ENCODE data around the gene NUTF2.
"Not testable (repeated sequence)": the region's sequence is repeated elsewhere in the genome, so short reads cannot be mapped to it uniquely, and the experiment has no call there.

The NUTF2 gene

GRCh38 chr16:67846320-67847063 is at the start of gene NUTF2:
TSS of gene NUTF2 (plus strand) at chr16:67846933. CDS start at chr16:67865131, 18,198 bp downstream.
- DNase-seq, result peak; percentile 97

GRCh38 chr16:67800338-67800926 is 46.3 kb upstream of the NUTF2 start:
- DNase-seq, result peak; percentile 98

GRCh38 chr16:67801241-67801640 is 45.5 kb upstream of the NUTF2 start:
- peak; percentile 66 for DNase-seq

DNA sequence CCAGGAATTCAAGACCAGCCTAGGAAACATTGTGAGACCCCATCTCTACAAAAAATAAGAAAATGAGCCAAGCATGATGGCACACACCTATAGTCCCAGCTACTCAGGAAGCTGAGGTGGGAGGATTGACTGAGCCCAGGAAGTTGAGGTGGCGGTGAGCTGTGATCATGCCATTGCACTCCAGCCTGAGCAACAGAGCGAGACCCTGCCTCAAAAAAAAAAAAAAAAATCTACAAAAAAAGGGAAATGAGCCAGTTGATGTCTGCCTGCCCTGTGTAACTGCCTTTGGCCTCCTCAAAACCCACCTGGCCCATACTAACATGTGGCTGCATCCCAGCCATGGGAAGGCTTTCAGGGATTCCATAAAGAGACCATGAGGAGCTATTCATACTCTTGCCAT is 44.9 kb upstream of the NUTF2 start:
- DNase-seq, result no peak

DNA sequence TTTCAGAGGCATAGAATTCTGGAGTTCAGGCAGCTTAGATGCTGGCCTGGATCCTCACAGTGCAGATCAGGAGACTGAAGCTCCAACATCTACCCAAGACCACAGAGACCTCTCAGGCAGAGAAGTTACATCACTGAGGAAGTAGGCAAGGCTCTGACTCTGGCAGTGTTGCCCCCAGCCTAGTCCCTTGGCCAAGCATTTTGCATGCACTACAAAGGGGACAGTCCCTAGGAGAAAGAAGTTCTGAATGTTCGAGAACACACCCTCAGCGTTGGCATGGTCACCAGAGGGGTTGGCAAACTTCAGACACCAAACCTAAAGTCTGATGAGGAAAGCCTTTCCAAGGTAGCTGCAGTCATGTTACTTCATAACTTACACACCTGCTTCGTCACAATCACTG is 42.8 kb upstream of the NUTF2 start:
- DNase-seq, result peak; percentile 44

DNA sequence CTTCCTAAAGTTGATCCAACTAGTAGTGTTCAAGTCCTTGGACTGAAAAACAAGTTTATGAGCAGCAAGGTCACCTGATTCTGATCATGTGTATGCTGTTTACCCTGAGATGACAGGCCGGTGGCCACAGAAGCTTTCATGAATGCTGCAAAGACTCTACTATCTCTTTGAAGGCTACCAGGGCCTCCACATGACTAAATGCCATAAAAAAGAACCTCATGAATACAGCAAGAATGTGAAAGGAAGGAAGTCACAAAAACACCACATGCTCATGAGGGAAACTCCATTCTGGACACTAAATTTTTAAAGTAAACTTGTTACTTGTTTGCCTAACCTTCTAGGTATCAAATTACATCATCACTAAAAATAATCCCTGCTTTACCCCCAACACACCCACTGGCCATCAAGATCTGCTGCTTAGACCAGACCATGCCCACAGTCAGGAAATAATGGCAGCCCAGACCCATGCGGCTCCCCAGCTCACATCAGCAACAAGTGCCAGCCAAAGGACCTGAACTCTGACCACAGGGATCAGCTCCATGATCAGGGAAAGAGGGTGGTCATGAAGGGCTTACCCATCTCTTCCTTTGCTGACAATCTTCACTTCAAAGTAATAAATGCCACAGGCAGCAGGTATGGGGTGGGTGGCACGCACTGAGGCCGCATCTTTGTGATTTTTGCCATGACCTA is 41.7 kb upstream of the NUTF2 start:
- no peak for DNase-seq

- no peak for DNase-seq
These were observed 40.9 kb upstream of the NUTF2 start for GRCh38 chr16:67805718-67806427.

DNA sequence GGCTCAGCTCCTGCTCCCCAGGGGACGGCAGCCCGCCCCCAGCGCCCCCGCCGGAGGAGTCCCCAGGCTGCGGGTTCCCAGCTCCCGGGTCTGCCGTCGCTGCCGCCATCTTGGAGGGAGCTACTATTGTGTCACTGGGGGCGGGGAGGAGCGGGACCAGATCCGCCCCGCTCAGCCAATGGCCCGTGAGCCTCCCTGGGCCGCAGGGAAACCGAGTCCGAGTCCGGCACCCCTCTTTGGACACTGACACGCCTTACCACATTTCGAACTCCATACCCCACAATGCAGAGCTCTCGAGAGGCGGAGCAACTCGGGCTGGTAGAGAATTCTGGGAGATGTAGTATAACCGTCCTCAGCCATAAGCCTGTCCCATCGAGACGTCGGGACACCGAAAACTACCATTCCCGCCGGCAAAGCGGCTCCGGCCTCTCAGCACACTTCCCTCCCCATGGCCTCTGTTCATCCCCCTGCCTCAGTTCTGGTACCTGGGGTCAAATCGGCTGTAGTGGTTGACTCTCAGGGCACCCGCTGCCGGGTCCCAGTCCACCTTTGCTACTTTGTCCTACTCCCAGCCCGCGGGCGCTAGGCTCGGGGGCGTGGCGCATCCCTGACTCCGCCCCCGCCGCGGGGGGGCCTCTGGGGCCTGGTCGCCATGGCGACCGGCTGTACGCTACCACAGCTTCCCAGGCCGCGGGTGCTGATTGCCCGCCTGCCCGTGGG is 40.1 kb upstream of the NUTF2 start, which contains the start of the genes RANBP10 and TSNAXIP1:
RANBP10 (minus strand) TSS at position 133 of the 720 bp plus-strand sequence; CDS start at position 109, 24 bp downstream.
TSNAXIP1 (plus strand) TSS at position 462 of the 720 bp plus-strand sequence. CDS start 261 bp downstream, outside the sequence.
- DNase-seq, result peak; percentile 99

GRCh38 chr16:67807148-67807682 is 39.5 kb upstream of the NUTF2 start:
- DNase-seq, result no peak

- no peak for DNase-seq
These were observed 34.8 kb upstream of the NUTF2 start for GRCh38 chr16:67811899-67812298.

DNA sequence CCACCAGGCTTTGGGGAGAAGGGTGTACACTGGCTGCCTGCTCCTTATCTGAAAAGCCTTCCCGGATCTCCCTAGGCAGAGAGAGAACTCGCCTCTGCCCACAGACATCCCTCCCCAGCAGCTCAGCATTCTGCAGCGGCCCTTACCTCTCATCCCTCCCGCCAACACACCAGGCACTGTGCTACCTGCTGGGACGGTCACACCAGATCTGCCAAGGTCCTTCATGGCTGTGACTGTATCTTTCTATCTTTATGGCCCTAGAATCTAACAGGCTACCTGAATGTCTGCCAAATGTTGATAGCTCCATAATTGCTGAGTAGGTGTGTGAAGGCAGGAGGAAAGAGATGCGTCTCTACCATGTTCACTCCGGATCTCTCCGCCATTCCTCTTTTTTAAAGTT is 32.2 kb upstream of the NUTF2 start:
- DNase-seq, result peak; percentile 35

- no peak for DNase-seq
These were observed 26.0 kb upstream of the NUTF2 start for GRCh38 chr16:67820608-67821259.

DNA sequence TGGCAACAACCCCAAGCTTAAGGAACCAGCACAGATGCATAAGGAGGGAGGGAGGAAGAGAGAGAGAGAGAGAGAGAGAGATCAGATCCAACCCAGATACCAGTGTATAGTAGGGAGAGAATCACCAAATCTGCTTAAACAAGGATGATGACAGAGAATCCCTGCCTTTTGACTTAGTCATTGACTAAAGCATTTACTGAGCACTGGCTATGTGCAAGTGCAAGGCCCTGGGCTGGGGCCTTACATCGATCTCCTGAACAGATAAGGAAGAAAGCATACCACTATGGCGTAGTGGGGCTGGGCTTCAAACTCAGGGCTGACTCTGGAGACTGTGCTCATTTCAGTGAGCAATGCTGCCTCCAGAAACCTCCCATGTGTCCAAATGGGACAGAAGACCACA is 24.2 kb upstream of the NUTF2 start:
- no peak for DNase-seq

- DNase-seq, result no peak
These were observed 21.6 kb upstream of the NUTF2 start for GRCh38 chr16:67825119-67825518.

- DNase-seq, result no peak
These were observed 20.8 kb upstream of the NUTF2 start for GRCh38 chr16:67825906-67826305.

- DNase-seq, result no peak
These were observed 18.1 kb upstream of the NUTF2 start for GRCh38 chr16:67828651-67829050.

- peak; percentile 55 for DNase-seq
These were observed 13.7 kb upstream of the NUTF2 start for GRCh38 chr16:67833030-67833414.

GRCh38 chr16:67833415-67834241 is 13.1 kb upstream of the NUTF2 start:
- DNase-seq, result peak; percentile 96

- DNase-seq, result no peak
These were observed 12.5 kb upstream of the NUTF2 start for GRCh38 chr16:67834242-67834614.

DNA sequence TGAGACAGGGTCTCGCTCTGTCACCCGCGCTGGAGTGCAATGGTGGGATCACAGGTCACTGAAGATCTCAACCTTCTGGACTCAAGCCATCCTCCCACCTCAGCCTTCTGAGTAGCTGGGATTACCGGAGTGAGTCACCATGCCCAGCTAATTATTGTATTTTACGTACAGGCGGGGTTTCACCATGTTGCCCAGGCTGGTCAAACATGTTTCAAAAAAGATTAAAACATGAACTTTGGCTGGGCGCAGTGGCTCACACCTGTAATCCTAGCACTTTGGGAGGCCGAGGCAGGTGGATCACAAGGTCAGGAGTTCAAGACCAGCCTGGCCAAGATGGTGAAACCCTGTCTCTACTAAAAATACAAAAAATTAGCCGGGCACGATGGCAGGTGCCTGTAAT is 9.5 kb upstream of the NUTF2 start:
- not testable (repeated sequence) for DNase-seq

DNA sequence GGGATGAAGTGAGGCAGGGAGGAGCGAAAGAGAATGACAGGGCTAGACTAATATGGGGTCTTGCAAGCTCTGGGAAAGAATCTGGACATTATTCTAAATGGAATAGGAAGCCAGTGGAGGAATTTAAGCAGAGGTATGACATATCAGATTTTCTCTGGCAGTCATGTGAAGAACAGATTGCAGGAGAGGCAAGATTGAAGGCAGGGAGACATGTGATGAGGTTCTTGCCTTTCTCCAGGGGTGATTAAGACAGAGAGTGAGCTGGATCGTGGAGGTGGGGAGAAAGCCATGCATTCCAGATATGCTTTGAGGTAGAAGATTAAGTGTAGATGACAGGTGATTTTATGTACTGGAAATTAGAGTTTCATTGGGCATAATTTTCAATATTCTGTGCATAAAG is 8.9 kb upstream of the NUTF2 start:
- no peak for DNase-seq
